SIG-M5 treated with dmso at 0.1 percent for 504 hours (cell line): ENCODE measurements around the gene MED15.
"Not testable (repeated sequence)": the region's sequence is repeated elsewhere in the genome, so short reads cannot be mapped to it uniquely, and the experiment has no call there.

ENCODE experiments used
- DNase-seq: peaks from one replicate; lab custom pipeline; 2025; ENCODE audit not compliant: unreplicated experiment; lab: John Stamatoyannopoulos, UW

The MED15 gene

GRCh38 chr22:20530368-20531153 lies 23.2 kb downstream of the MED15 start:
- no peak for DNase-seq

DNA sequence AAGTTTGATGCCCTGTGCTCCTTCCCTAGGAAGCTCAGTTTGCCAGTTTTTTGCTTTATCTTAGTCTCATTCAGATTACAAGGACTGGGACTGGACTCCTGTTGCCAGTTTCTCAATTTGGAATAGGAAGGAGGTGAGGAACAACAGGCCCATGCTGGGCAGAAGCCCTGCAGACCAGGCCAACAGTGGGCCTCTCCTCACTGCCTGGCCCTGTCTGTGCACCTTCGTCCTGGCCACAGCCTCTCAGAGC lies 23.7 kb downstream of the MED15 start:
- DNase-seq = no peak

GRCh38 chr22:20531404-20532201 lies 24.2 kb downstream of the MED15 start:
- no peak for DNase-seq

DNA sequence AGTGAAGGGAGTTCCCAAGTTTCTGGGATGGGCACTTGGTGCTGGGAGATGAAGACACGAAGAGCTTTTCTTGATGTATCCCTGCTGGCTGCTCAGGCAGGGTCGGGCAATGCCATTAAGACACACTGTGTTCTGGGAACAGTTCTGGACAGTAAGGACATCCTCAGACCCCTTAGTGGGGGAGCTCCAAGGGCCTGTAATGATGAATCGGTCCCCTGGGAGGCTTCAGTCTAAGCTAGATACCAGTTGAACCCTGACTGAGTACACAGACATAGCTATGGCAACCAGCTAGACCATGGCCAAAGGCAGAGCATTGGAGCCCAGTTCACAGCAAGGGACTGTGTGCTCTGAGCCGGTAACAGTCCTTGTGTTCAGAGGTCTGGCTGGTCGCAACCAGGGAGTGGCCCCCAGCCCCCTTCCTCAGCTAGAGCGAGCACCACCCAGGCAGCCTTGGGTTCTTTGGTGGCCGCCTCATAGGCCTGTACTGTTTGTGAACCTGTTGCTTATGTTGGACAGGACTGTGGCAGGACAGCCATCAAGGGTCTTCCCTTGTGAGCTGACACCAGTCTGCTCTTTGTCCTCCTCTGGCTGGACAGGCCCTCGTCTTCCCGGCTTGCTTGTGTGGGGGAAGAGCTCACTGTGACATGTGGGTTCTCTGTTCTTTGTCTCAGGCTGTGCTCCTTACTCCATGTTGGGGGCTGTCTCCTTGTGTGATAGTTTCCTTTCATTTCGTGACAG lies 25.0 kb downstream of the MED15 start:
- DNase-seq = no peak

DNA sequence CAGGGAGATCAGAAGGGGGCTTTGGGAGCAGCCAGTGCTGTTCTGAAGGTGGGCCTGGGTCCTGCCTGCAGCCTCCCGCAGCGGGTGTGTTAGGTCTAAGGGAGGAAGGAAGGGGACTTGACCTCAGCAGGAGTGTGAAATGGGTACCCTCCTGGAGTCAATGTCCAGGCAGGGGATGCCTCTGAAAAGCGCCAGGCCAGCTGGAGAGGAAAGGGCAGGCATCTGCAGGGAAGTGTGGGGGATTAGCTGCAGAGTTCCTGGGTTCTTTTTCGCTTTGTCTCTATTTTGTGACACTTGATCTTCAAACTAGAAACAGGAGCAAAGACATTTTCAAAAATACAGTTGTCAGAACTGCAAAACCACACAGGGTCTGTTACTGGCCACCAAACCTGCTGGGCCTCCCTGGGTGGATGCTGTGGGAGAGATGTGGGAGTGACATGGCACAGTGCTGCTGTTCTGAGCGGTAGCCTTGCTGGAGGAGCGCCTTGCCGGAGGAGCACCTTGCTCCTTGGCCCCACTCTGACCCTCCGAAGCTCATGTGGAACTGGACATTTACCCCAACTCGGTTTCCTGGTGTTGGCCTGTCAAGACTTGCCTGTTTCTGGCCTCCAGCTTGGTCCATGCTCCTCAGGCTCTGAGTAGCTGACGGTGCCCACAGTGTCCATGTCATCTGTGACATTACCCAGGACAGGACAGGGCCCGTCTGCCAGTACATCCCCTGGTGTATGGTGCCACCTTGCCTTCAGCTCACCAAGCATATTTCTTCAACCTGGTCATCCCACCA lies 25.9 kb downstream of the MED15 start:
- DNase-seq = no peak

GRCh38 chr22:20533879-20534265 lies 26.5 kb downstream of the MED15 start:
- DNase-seq = no peak

DNA sequence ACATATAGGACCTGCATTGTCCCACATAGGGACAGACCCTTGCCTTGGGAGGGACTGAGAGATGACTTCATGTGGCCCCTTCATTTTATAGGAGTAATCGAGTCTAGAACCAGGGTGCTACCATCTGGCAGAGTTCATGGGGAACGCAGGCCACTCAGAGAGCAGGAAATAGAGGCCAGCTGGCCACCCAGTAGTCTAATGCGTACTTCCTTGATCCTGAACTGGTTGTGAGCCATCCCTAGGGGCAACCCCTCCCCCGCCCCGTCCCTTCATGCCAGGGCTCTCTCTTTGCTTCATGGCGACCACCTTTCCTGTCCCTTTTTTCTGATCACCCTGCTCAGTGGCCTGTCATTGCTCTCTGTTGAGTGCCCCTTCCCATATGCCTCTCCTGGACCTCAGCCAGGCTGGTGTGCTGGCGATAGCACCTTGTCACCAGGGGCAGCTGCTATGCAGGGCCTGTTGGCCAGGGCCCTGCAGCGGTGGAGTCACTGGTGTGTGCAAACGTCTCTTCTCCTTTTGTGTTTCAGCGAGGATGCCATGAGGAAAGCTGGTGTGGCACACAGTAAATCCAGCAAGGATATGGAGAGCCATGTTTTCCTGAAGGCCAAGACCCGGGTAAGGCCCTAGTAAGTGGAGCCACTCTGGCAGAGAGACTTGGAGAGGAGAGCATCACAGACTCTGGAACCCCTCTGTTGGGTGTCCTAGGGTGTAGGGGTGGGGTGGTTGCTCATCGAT lies 29.3 kb downstream of the MED15 start:
- no peak for DNase-seq

GRCh38 chr22:20537325-20537756 lies 29.9 kb downstream of the MED15 start:
- DNase-seq = no peak

DNA sequence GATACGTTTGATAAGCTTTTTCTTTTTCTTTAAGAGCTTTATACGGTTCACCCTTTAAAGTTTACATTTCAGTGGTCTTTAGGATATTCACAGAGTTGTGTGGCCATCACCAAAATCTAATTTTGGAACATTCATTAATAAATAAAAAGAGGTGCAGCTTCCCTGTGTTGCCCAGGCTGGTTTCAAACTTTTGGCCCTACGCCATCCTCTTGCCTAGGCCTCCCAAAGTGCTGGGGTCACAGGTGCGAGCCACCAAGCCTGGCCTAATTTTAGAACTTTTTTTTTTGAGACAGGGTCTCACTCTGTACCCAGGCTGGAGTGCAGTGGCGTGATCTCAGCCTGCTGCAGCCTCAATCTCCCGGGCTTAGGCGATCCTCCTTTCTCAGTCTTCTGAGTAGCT lies 30.6 kb downstream of the MED15 start:
- DNase-seq = no peak

DNA sequence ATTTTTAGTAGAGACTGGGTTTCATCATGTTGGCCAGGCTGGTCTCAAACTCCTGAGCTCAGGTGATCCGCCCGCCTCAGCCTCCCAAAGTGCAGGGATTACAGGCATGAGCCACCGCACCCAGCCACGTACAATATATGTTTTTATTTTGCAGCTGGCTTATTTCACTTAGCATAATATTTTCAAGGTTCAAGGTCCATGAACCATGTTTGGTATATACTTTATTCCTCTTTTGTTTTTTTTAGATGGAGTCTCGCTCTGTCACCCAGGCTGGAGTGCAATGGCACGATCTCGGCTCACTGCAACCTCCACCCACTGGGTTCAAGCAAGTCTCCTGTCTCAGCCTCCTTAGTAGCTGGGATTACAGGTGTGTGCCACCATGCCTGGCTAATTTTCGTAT lies 31.5 kb downstream of the MED15 start:
- DNase-seq = not testable (repeated sequence)

DNA sequence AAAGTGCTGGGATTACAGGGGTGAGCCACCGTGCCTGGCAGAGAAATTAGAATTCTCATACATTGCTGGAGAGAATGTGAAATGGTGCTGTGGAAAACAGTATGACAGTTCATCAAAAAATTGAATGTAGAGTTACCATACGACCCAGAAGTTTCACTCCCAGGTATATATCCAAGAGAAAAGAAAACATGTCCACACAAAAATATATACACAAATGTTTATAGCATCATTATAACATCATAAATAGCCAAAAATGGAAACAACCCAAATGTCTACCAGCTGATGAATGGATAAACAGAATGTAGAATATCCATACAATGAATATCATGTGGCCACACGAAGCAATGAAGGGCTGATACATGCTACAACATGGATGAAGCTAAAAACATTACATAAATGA lies 34.6 kb downstream of the MED15 start:
- DNase-seq = no peak

DNA sequence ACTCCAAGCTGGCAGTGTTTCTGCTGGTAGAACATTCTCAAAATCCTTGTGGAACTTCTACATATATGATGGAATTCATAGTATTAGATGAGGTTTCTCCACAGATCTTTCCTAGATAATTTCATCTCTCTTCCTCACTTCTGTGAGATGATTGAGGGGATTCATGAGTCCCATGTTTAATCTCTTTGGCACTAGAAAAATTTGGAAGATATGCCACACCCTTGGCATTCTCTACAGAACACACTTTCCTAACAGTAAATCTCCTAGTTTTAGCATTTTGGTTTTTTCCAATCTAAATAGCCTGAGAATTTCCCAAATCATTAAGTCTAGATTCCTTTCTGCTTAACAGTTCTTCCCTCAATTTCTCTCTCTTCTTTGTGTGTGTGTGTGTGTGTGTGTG lies 35.3 kb downstream of the MED15 start:
- no peak for DNase-seq

- not testable (repeated sequence) for DNase-seq
Observed at GRCh38 chr22:20545318-20545634, 37.9 kb downstream of the MED15 start.

DNA sequence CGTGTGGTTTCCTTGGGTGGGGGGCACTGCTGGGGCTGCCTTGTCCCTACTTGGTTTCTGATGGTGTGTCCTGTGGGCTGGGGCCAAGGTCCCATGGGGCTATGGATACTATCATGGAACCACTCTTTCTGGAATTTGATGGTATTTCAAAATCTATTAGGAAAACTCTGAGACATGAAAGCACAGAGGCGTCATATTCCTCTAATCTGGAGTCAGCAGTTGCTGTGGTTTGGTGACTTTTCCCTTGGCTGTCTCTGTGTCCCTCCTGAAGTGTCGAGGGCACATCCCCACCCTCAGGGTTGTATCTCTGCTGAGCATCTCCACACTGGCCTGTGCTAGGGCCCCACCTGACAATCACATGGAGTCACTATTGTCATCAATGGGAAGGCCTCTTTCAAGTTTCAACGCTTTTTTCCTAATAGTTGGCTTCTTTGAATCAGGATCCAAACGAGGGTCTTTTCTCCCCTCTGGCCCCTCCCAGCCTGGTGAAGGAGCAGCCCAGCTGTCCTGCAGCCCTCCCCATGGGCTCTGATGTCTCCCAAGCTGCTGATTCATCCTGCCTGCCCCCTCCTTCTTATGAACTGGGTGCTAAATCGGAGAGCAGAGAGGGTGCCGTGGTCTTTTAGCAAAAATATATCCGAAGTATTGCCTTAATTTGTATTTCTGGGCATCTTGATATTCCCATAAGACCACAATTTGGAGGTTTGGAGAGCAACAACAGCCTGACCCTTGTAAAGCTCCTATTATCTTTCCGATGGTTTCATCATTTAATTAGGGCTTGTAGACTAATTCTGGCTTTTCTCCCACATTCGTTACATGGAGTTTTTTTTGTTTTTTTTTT lies 38.5 kb downstream of the MED15 start:
- no peak for DNase-seq

DNA sequence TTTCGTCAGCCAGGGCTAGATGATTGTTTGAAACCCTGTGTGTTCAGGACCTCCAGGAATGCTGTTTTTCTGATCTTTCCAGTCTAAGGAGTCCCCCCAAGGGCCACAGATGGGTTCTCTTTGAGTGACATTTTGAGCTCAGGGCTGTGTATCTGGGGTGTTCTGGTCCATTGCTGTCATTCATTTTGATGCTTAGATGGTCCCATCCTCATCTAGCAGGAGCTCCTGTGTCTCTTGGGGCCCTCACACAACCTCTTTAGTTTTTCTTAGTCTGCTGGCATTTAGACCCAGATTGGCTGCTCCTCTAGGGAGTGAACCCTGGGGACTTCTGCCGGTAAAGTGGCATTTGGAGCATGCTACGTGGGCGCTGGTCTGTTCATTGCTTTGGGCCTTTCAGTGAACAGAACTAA lies 39.1 kb downstream of the MED15 start:
- DNase-seq = no peak

- no peak for DNase-seq
Observed at GRCh38 chr22:20547029-20547428, 39.6 kb downstream of the MED15 start.

GRCh38 chr22:20548806-20549205 lies 41.4 kb downstream of the MED15 start:
- no peak for DNase-seq

DNA sequence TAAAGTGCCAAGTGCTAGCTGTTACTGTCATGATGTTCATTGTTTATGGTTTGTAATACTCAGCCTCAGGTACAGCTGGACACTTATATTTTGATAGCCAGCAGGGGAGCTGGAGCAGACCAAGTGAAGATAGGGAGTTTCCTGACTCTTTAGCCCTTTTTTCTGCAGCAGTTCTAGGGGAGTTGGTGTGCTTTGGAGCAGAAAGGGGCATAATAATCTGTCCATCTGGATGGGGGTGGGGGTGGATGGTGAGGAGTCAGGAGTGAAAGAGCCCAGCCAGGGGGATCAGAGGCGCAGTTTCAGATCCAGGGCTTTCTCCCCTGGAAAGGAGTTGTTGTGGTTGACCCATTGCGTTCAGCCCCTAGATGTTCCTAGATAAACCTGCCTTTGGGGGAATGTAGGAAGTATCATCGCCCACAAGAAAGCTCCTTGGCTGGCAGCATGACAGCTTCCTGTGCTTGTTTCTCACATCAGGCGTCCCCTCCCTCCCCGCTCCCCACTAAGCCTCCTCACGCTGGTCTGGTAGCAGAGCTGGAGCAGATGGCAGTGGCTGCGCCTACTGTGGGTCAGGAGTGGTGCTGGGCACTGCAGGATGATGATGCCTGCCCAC lies 41.9 kb downstream of the MED15 start:
- DNase-seq = no peak

DNA sequence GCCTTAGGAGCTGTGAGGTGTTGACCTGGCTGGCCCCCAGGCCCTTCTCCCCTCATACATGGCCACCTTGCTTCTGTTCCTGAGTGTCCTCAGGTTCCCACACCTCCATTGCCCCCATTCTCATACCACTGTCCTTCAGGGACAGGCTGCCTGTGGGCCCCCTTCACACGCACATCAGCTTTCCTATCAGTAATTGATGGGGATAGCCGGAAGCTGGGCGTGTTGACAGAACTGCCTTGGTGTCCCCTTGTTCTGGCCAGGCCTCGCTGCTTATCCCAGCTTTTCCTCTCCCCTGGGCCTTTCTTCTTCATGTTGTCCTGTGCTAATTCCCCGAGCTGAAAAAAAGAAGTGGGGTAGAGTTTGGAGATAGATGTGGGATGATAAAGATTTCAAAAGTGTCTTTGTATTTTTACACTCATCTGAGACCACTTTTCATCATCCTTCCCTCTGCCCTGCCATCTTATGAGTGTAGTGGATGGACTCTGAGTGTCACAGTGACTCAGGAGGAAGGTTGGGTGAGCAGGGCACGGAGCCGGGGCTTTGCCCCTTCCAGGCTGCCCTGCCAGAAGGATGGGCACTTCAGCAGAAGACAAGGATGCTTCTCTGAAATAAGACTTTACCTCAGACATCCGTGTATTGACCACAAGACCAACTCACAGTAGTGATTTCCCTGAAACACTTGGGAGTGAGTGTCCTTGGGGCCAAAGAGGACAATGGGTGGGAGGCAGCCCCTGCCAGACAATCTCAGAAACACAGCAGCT lies 42.8 kb downstream of the MED15 start:
- DNase-seq = no peak
